ENCODE measurements around the gene PRSS27. TPM values are rescaled to one million over a fixed set of nuclear protein-coding genes. Genes with fewer than 3 reads are reported as not detected.
"Not testable (repeated sequence)": the region's sequence is repeated elsewhere in the genome, so short reads cannot be mapped to it uniquely, and the experiment has no call there.

Gene PRSS27
- total RNA-seq, 2 experiments from 2014 or later = 1.6 to 1.8 TPM

DNA sequence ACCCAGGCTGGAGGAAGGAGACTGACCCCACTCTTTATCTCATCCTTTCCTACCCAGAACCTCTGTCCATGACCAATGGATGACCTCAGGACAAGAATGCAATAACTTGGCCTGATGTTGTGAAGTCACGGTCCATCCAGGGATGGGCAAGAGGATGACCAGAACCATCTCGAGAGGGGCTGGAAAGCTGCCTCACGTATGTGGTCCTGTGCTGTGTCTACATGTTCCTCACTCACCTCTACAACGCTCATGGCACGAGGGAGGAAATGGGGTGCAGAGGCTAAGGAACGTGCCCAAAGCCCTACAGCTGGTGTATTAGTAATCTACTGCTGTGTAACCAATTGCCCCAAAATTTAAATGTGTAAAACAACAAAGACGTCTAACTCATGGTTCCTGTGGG is 45.0 kb downstream of the PRSS27 start:
- Mint-ChIP-seq H3K4me1 (peaks cover 35% of the 10 kb centered on the region), H3K4me3 (no peak overlapping the region), H3K9me3 (no peaks in the 10 kb centered on the region), H3K27ac (peak overlapping the region; percentile 35), H3K36me3 (ENCODE audit: low read depth) (peaks cover 3% of the 10 kb centered on the region), H3K27me3 (no peaks in the 10 kb centered on the region)
- CTCF ChIA-PET = no interaction called here
- POLR2A ChIA-PET = no interaction called here
- DNase-seq = no peak

DNA sequence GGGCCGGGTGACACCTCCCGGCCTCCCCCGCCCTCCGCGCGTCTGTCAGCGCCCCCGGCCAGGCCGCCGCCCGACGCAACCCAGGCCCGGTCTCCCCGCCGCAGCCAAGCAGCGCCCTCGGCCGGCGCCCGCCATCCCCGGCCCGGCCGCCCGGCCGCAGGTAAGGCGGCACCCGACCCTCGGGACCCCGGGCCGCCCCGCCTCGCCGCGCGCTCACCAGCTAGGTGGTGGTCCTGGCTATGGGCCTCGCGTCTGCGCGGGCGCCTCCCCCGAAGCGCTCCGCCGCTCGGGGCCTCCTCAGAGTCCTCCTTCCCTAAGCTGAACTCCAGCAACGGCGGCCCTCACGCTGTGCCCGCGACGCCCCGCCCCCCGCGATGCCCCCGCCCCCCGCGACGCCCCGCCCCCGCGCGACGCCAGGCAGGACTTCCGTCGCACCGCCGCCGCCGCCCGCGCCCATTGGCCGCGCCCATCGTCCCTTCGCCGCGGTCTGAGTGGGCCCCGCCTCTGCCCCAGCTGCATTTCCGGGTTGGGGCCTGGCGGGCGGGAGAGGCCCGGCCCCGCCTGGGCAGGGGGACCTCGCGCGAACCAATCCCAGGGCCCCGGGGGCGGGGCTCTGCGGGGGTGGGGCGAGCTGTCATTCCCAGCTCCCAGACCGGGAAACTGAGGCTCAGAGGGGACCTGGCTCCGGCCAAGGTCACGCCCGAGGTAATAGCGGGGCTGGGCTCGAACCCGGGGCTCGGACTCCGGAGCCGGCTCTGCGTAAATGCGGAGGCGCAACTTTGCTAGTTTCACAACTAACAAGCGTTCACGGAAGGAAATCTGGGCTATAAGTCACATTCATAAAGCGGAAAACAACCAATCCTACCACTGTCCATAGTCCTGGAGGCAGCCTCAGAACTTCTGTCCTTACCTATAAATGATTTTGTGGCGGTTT is 46.7 kb downstream of the PRSS27 start:
- Mint-ChIP-seq H3K4me1 (peaks cover 47% of the 10 kb centered on the region), H3K27ac (peak overlapping the region; percentile 76), H3K9me3 (no peaks in the 10 kb centered on the region), H3K4me3 (peak overlapping the region; percentile 81), H3K36me3 (ENCODE audit: low read depth) (peaks cover 17% of the 10 kb centered on the region), H3K27me3 (no peaks in the 10 kb centered on the region)
- peak; percentile 98 for DNase-seq
- POLR2A ChIA-PET = interaction anchor here (0.9 to 1.8 kb wide), 9 partner anchors 9 to 195 kb away, joined by 3 to 30 read pairs (median 5); partner anchors contain the start of genes ELOB, KCTD5, PDPK1 and SRRM2
- CTCF ChIA-PET = interaction anchor here (0.6 kb wide), 1 partner anchor 195 kb away, joined by 3 read pairs; no protein-coding TSS in a partner anchor

DNA sequence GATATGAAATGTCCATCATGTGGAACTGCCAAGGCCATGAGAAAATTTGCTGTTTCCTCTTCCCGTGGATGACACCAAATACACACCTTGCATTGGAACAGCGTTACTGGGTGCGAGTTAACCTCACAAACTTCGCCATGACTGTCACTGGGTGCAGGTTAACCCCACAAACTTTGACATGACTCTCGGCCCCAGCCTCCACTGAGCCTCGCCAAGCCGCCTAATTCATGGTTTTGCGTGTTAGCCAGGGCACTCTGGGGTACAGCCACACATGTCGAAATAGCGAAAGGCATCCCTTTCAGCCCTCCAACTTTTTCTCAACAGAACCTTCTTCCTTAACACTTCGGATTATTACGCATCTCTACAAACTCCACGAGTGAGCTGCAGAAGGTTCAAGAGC is 48.3 kb downstream of the PRSS27 start:
- peaks cover 49% of the 10 kb centered on the region for H3K4me1 Mint-ChIP-seq
- no peaks in the 10 kb centered on the region for H3K27me3 Mint-ChIP-seq
- POLR2A ChIA-PET = no interaction called here
- CTCF ChIA-PET = no interaction called here
- H3K4me3 Mint-ChIP-seq = peak overlapping the region; percentile 80
- DNase-seq = no peak
- H3K9me3 Mint-ChIP-seq = no peaks in the 10 kb centered on the region
- H3K27ac Mint-ChIP-seq = peak overlapping the region; percentile 76
- H3K36me3 Mint-ChIP-seq (ENCODE audit: low read depth) = peaks cover 31% of the 10 kb centered on the region

DNA sequence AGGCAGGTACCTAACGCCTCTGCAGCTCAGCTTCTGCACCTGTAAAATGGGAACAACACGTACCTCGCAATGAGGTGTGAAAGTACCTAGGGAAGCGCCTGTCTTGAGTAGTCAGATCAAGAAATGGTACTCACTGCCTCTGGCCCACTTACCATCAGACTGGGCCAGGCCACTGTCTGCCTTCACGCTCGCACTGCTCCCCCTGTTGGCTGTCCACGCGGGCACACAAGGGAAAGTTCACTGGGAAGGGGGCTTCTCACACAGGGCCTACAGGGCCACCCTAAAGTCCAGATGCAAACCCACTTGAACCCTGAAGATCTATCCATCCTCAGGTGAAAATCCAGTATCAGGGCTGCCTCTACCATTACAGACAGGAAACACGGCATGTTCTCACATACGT is 48.8 kb downstream of the PRSS27 start:
- CTCF ChIA-PET = interaction anchor here (1.1 kb wide), 1 partner anchor 9 kb away, joined by 4 read pairs; no protein-coding TSS in a partner anchor
- Mint-ChIP-seq H3K36me3 (ENCODE audit: low read depth) (peaks cover 35% of the 10 kb centered on the region), H3K4me3 (peak overlapping the region; percentile 80), H3K4me1 (peaks cover 54% of the 10 kb centered on the region), H3K27ac (peak overlapping the region; percentile 76)
- H3K9me3 Mint-ChIP-seq, POLR2A ChIA-PET, H3K27me3 Mint-ChIP-seq: not testable (repeated sequence)
- DNase-seq = peak; percentile 39

DNA sequence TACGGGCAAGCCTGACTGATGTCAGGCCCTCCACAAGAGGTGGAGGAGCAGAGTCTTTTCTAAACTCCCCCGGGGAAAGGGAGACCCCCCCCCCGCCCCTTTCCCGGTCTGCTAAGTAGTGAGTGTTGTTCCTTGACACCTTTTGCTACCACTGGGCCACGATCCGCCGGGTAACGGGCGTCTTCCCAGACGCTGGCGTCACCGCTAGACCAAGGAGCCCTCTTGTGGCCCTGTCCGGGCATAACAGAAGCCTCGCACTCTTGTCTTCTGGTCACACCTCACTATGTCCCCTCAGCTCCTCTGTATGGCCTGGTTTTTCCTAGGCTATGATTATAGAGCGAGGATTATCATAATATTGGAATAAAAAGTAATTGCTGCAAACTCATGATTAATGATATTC is 50.0 kb downstream of the PRSS27 start:
- peak overlapping the region; percentile 55 for H3K27ac Mint-ChIP-seq
- ChIA-PET CTCF (interaction anchor here (1.1 kb wide), 1 partner anchor 8 kb away, joined by 4 read pairs; no protein-coding TSS in a partner anchor), POLR2A (interaction anchor here (1.5 kb wide), 1 partner anchor 198 kb away, joined by 3 read pairs; no protein-coding TSS in a partner anchor)
- H3K4me3 Mint-ChIP-seq = peak overlapping the region; percentile 46
- H3K4me1 Mint-ChIP-seq = peaks cover 59% of the 10 kb centered on the region
- peak; percentile 77 for DNase-seq
- peaks cover 43% of the 10 kb centered on the region for H3K36me3 Mint-ChIP-seq (ENCODE audit: low read depth)
- not testable (repeated sequence) for H3K27me3 Mint-ChIP-seq, H3K9me3 Mint-ChIP-seq

DNA sequence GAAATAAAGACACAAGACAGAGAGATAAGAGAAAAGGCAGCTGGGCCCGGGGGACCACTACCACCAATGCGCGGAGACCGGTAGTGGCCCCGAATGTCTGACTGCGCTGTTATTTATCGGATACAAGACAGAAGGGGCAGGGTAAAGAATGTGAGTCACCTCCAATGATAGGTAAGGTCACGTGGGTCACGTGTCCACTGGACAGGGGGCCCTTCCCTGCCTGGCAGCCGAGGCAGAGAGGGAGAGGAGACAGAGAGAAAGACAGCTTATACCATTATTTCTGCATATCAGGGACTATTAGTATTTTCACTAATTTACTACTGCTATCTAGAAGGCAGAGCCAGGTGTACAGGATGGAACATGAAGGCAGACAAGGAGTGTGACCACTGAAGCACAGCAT is 50.4 kb downstream of the PRSS27 start:
- H3K4me3 Mint-ChIP-seq = peak overlapping the region; percentile 46
- peaks cover 46% of the 10 kb centered on the region for H3K36me3 Mint-ChIP-seq (ENCODE audit: low read depth)
- CTCF ChIA-PET, H3K9me3 Mint-ChIP-seq, DNase-seq, H3K27me3 Mint-ChIP-seq: not testable (repeated sequence)
- H3K4me1 Mint-ChIP-seq = peaks cover 63% of the 10 kb centered on the region
- POLR2A ChIA-PET = interaction anchor here (1.5 kb wide), 1 partner anchor 199 kb away, joined by 3 read pairs; no protein-coding TSS in a partner anchor
- H3K27ac Mint-ChIP-seq = peak overlapping the region; percentile 40

DNA sequence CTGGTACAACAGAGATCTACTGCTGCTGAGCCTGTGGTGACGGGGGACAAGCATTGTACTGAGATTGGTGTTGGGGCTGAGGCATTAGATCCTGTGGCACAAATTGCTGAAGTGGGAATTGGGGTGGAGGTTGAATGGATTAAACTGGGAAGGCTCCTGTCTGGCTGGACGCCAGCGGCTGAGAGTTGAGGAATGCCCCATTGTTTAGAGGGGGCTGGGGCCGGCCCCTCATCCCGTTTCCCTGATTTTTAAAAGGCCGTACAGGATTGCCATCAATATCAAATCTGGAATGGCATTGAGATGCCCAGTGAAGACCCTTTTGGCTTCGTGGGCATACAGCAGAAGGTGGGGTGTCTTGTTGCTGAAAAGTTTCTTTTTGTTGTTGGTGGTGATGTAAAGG is 53.4 kb downstream of the PRSS27 start:
- H3K4me3 Mint-ChIP-seq, H3K27ac Mint-ChIP-seq, POLR2A ChIA-PET, H3K27me3 Mint-ChIP-seq, DNase-seq, H3K9me3 Mint-ChIP-seq, CTCF ChIA-PET: not testable (repeated sequence)
- peaks cover 75% of the 10 kb centered on the region for H3K4me1 Mint-ChIP-seq
- H3K36me3 Mint-ChIP-seq (ENCODE audit: low read depth) = peaks cover 63% of the 10 kb centered on the region

DNA sequence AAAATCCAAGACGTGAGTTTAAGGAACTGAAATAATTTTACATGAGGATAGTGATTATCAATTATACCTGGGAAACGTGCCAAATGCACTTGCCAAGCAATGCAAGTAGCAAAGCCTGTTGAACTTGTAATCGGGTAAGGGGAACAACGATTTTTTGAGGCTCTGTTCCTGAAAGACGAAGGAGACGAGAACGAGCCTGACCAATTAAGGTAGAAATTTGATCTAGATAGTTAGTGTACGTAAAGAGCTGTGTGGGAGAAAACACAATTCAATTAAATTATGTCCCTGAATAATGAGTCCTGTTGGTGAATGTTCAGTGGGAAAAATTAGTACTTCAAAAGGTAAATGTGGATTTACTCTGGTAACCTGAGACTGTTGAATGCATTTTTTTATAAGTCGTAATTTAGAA is 55.4 kb downstream of the PRSS27 start:
- Mint-ChIP-seq H3K4me1 (peaks cover 70% of the 10 kb centered on the region), H3K36me3 (ENCODE audit: low read depth) (peaks cover 60% of the 10 kb centered on the region), H3K27ac (peak overlapping the region; percentile 99), H3K27me3 (no peaks in the 10 kb centered on the region), H3K4me3 (peak overlapping the region; percentile 64), H3K9me3 (no peaks in the 10 kb centered on the region)
- ChIA-PET POLR2A (interaction anchor here (0.8 to 1.9 kb wide), 3 partner anchors 9 to 113 kb away, joined by 3 to 11 read pairs (median 9); partner anchors contain the start of genes ELOB and KCTD5), CTCF (no interaction called here)
- DNase-seq = no peak

DNA sequence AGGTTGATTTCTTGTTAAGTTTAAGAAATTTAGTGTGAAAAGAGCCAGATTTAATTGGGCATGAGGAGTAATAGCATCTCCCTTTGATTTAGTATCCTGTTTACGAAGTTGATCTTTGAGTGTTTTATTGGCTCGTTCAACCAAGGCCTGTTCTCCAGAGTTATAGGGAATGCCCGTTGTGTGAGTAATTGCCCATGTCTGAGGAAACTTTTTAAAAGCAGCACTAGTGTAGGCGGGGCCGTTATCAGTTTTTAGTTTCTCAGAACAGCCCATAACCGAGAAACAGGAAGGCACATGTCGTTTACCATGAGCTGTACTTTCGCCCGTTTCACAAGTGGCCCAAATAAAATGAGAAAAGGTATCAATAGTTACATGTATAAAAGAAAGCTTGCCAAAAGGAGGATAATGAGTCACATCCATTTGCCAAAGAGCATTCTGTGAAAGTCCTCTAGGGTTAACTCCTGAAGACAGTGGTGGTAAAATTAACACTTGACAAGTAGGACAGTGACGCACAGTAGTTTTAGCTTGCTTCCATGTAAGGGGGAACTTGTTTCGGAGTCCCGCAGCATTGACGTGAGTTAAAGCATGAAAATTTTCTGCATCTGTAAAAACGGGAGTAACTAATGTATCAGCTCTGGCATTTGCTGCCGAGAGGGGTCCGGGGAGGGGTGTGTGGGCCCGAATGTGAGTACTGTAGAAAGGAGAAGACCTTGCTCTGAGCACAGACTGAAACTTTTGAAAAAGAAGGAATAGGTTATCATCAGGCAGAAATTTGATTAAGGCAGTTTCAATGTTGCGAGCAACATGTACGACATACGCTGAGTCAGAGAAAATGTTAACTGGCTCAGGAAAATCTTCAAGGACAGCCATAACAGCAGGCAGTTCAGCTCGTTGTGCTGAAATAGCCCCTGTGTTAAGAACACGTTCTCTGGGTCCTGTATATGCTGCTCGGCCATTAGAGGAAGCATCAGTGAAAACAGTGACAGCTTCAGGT is 56.2 kb downstream of the PRSS27 start:
- POLR2A ChIA-PET = interaction anchor here (0.8 to 1.9 kb wide), 5 partner anchors 9 to 126 kb away, joined by 3 to 11 read pairs (median 7); partner anchors contain the start of genes ELOB and KCTD5
- Mint-ChIP-seq H3K27ac (peak overlapping the region; percentile 99), H3K4me1 (peaks cover 65% of the 10 kb centered on the region), H3K4me3 (peak overlapping the region; percentile 64), H3K9me3 (no peaks in the 10 kb centered on the region), H3K27me3 (no peaks in the 10 kb centered on the region), H3K36me3 (ENCODE audit: low read depth) (peaks cover 54% of the 10 kb centered on the region)
- peak; percentile 67 for DNase-seq
- CTCF ChIA-PET = no interaction called here

Other genes starting within 250 kb of the PRSS27 start
- gene NTN3, start 248.9 kb downstream of the PRSS27 start, total RNA-seq = not detected
- 10 to 100 TPM; 11.4 to 13.7 TPM for gene TBC1D24, start 245.1 kb downstream of the PRSS27 start, total RNA-seq
- 100 to 1,000 TPM; 112 to 125 TPM for gene ATP6V0C, start 206.3 kb downstream of the PRSS27 start, total RNA-seq
- gene AMDHD2, start 199.9 kb downstream of the PRSS27 start, total RNA-seq = 10 to 100 TPM; 51.6 to 55.5 TPM
- under 1 TPM in 1 of 2 experiments, not detected in 1; 0.23 TPM for gene CEMP1, start 188.8 kb downstream of the PRSS27 start, total RNA-seq
- 10 to 100 TPM; 43.5 to 45.2 TPM for gene PDPK1, start 182.2 kb downstream of the PRSS27 start, total RNA-seq
- 10 to 100 TPM; 35.9 to 39.8 TPM for gene KCTD5, start 37.7 kb downstream of the PRSS27 start, total RNA-seq
- gene SRRM2, start 32.4 kb upstream of the PRSS27 start, total RNA-seq = 100 to 1,000 TPM; 520 to 539 TPM
- gene ELOB, start 57.1 kb upstream of the PRSS27 start, total RNA-seq = 100 to 1,000 TPM; 141 to 150 TPM
- not detected for gene PRSS33, start 67.3 kb upstream of the PRSS27 start, total RNA-seq
- not detected for gene PRSS41, start 78.2 kb upstream of the PRSS27 start, total RNA-seq
- gene PRSS21, start 97.0 kb upstream of the PRSS27 start, total RNA-seq = 1 to 10 TPM; 3.0 to 4.0 TPM
- gene ZG16B, start 110.1 kb upstream of the PRSS27 start, total RNA-seq = 1 to 10 TPM; 8.8 to 9.8 TPM
- gene PRSS22, start 137.9 kb upstream of the PRSS27 start, total RNA-seq = not detected
- gene FLYWCH2, start 163.0 kb upstream of the PRSS27 start, total RNA-seq = 10 to 100 TPM; 19.4 to 20.5 TPM
- gene FLYWCH1, start 191.7 kb upstream of the PRSS27 start, total RNA-seq = 10 to 100 TPM; 75.2 to 80.8 TPM
- gene KREMEN2, start 244.1 kb upstream of the PRSS27 start, total RNA-seq = not detected
- 10 to 100 TPM; 50.0 to 52.3 TPM for gene PAQR4, start 249.1 kb upstream of the PRSS27 start, total RNA-seq